HEK293T (cell line): ENCODE data around the gene GRM5.

Experiments
- CTCF ChIA-PET: fragments of 350-600 bp; formaldehyde crosslinking; extraction: SDS; loops from one replicate; lab custom pipeline; 2021; ENCODE audit warnings: antibody characterized with exemption, inconsistent platforms; lab: Yijun Ruan, JAX
- POLR2A ChIA-PET: fragments of 350-600 bp; formaldehyde crosslinking; extraction: SDS; loops from one replicate; lab custom pipeline; 2020; ENCODE audit warnings: antibody characterized with exemption, inconsistent platforms; lab: Yijun Ruan, JAX
- DNase-seq: peaks from one replicate; pipeline ENCODE4 v3.0.0; 2012; ENCODE audit warnings: mixed read lengths; ENCODE audit errors: extremely low spot score
- ARNT ChIP-seq: fragments of 450-650 bp; IDR thresholded peaks from 2 replicates; pipeline ENCODE4 v1.6.1; 2017; ENCODE audit warnings: mild to moderate bottlenecking
- BHLHE40 ChIP-seq: fragments of 450-650 bp; IDR thresholded peaks from 2 replicates; pipeline ENCODE4 v1.6.1; 2016; ENCODE audit warnings: mild to moderate bottlenecking, moderate library complexity, borderline replicate concordance
- CTBP1 ChIP-seq: fragments of 450-650 bp; IDR thresholded peaks from 2 replicates; pipeline ENCODE4 v1.6.1; 2016; ENCODE audit warnings: borderline replicate concordance
- ELF4 ChIP-seq: fragments of 450-650 bp; IDR thresholded peaks from 2 replicates; pipeline ENCODE4 v1.6.1; 2017; ENCODE audit warnings: antibody characterized with exemption
- FOXA1 ChIP-seq: fragments of 450-650 bp; IDR thresholded peaks from 2 replicates; pipeline ENCODE4 v1.6.1; 2016; ENCODE audit warnings: mild to moderate bottlenecking
- FOXK2 ChIP-seq: fragments of 450-650 bp; IDR thresholded peaks from 2 replicates; pipeline ENCODE4 v1.6.1; 2016; ENCODE audit warnings: mild to moderate bottlenecking
- FOXM1 ChIP-seq: fragments of 450-650 bp; IDR thresholded peaks from 2 replicates; pipeline ENCODE4 v1.6.1; 2017; ENCODE audit warnings: mild to moderate bottlenecking, borderline replicate concordance
- HDGF ChIP-seq: fragments of 450-650 bp; IDR thresholded peaks from 2 replicates; pipeline ENCODE4 v1.6.1; 2017; ENCODE audit warnings: antibody characterized with exemption, borderline replicate concordance
- L3MBTL2 ChIP-seq: fragments of 450-650 bp; conservative IDR thresholded peaks from 2 replicates; pipeline ENCODE4 v1.6.1; 2016; ENCODE audit warnings: mild to moderate bottlenecking
- LEF1 ChIP-seq: fragments of 450-650 bp; IDR thresholded peaks from 2 replicates; pipeline ENCODE4 v1.6.1; 2017; ENCODE audit warnings: mild to moderate bottlenecking, borderline replicate concordance
- SP1 ChIP-seq: fragments of 450-650 bp; IDR thresholded peaks from 2 replicates; pipeline ENCODE4 v1.6.1; 2017
- SUZ12 ChIP-seq: fragments of 450-650 bp; IDR thresholded peaks from 2 replicates; pipeline ENCODE4 v1.6.1; 2016; ENCODE audit warnings: mild to moderate bottlenecking
- TARDBP ChIP-seq: fragments of 450-650 bp; IDR thresholded peaks from 2 replicates; pipeline ENCODE4 v1.6.1; 2016
- ZNF384 ChIP-seq: fragments of 450-650 bp; IDR thresholded peaks from 2 replicates; pipeline ENCODE4 v1.6.1; 2016
- TF ChIP-seq, protein P1 (sequence below): fragments of 450-650 bp; IDR thresholded peaks from 2 replicates; pipeline ENCODE4 v1.6.1; 2016

GRM5 gene

DNA sequence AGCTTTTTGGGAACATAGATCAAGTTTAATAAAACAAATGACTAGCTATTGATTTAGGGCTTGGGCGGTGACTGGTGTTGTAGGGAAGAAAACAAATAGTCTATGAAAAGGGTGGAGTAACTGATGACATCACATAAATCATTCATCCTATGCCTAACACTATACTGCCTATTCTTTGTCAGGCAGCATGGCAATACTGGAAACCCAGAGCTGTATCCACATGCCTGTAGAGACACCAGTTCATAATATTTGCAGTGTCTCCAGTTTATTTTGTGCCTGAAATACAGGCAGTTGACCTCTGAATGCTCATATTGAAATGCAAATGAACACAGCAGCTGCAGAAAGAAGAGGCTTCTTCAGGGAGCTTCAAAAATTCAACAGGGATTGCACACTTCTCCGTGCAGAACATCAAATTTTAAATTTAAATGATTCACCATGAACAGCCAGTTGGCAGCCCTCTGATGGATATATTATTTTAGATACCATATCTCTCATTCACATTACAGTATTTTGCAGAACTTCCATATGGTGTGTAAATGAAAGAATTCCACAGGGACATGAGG lies 445.1 kb downstream of the GRM5 start:
- TF ChIP-seq ARNT (no peak), TARDBP (no peak)
- no peak for DNase-seq
- POLR2A ChIA-PET = no interaction called here
- CTCF ChIA-PET = no interaction called here

DNA sequence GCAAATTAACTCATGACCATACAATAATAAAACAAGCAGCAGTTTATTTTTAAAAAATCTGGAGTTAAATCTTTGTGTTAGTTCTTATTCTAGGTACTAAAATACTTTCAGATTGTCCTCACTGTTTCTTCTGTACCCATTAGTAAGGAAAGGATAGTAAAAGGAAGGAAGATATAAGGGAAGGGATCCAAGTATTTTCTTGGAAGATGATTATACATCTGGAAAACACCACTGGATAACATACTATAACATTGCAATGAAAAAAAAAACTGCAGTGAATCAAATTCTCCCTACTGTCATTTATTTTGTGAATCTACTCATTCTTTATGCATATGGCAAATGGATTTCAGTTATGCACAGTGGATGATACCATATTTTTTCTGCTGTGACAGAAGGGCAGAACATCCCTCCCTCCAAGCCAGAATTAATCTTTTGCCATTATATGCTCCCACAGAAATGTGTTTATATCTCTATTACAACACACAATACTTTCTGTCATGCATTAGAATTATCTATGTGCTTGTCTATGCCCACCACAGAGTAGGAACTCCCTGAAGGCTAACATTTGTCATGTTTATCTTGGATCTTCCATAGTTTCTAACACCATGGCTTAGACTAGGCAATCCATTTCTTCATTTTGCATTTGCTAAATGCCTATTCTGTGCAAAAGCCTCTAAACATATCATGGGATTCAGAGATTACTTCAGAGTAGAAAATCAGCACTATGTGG lies 446.0 kb downstream of the GRM5 start:
- CTCF ChIA-PET = no interaction called here
- no peak for DNase-seq
- TF ChIP-seq BHLHE40 (no peak), L3MBTL2 (no peak), FOXA1 (no peak), SP1 (no peak), HDGF (no peak)

DNA sequence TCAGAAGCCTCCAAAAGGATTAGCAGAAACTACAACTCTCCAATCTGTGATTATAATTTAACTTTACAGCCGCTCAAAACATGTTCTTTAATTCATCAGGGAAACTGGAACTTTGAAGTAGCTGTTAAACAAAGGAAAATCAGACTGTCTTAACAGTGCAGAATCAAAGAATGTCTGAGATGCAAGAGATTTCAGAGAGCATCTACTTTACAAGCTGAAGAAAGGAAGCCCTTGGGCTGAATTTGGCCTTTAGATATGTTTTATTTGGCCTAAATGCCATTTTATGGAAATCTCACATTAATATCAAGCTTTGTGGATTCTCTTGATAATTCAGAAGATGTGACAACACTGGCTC lies 446.7 kb downstream of the GRM5 start:
- ChIA-PET POLR2A (no interaction called here), CTCF (no interaction called here)
- no peak for DNase-seq
- TF ChIP-seq CTBP1 = no peak
- no peak for TF ChIP-seq SUZ12
- TF ChIP-seq BHLHE40 = no peak
- no peak for TF ChIP-seq FOXM1
- TF ChIP-seq, protein P1, sequence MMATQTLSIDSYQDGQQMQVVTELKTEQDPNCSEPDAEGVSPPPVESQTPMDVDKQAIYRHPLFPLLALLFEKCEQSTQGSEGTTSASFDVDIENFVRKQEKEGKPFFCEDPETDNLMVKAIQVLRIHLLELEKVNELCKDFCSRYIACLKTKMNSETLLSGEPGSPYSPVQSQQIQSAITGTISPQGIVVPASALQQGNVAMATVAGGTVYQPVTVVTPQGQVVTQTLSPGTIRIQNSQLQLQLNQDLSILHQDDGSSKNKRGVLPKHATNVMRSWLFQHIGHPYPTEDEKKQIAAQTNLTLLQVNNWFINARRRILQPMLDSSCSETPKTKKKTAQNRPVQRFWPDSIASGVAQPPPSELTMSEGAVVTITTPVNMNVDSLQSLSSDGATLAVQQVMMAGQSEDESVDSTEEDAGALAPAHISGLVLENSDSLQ = no peak
- TF ChIP-seq ARNT = no peak
- TF ChIP-seq FOXA1 = no peak

More for the DNA sequence above, 446.0 kb downstream of the GRM5 start:
- POLR2A ChIA-PET = no interaction called here

DNA sequence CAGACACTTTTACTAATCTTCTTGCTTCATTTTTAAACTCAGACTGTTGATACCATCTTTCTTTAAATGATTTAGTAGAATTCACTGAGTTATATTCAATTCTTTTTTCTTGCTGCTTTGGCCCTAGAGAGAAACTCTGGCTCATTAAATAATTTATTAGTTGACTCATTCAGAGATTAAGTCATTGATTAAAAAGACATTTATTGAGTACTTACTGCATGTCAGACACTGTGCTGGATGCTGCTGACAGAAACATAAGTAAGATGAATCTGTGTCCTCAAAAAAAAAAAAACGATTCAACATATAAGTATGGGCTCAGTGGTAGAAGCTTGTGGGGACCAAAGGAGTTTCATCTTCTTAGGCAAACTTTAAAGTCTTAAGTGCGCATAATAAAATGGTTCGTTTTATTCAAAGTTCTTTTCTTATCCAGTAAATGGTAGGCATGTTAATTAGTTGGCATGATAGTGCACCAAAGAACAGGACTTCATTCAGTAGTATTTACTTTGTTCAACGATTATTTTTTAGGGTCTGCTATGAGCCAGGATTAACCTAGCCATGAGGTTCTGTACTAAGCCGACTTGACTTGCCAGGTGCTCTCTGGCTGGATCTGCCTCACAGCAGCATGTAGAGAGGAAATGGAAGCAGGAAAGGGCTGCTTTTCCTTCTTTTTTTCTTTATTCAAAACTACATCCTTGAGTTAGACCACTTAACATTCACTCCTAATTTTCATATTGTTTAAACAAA lies 447.3 kb downstream of the GRM5 start:
- no peak for TF ChIP-seq SUZ12
- no peak for DNase-seq
- ChIA-PET POLR2A (no interaction called here), CTCF (no interaction called here)

- CTCF ChIA-PET = no interaction called here
- DNase-seq = no peak
- TF ChIP-seq FOXK2 (no peak), TARDBP (no peak), BHLHE40 (no peak), ARNT (no peak)
- POLR2A ChIA-PET = no interaction called here
Observed at GRCh38 chr11:88617226-88617625, 448.6 kb downstream of the GRM5 start.

DNA sequence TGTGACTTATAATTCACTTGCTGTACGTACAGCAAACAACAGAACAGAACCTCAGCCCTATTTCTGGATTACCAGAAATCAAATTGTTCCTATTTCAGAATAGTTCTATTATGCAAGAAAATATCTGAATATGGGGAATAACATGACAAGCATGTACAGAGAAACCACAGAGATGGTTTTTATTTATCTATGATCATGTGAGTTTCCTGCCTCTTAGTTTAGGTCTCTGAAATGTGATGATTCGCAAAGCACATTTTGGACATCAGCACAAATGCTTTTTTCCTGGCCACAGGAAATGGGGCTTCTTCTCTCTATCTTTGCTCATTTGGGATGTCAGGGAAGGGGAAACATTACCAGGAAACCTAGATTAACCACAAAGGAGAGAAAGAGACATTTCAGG lies 461.5 kb downstream of the GRM5 start:
- DNase-seq = no peak
- ChIA-PET POLR2A (no interaction called here), CTCF (no interaction called here)
- TF ChIP-seq, protein P1 = no peak
- TF ChIP-seq FOXA1 = no peak
- TF ChIP-seq ARNT = no peak
- TF ChIP-seq BHLHE40 = no peak
- TF ChIP-seq FOXK2 = no peak
- no peak for TF ChIP-seq HDGF

GRCh38 chr11:88603091-88603867 lies 462.5 kb downstream of the GRM5 start:
- CTCF ChIA-PET = interaction anchor here (0.6 kb wide), 1 partner anchor 12 kb away, joined by 4 read pairs; no protein-coding TSS in a partner anchor
- POLR2A ChIA-PET = no interaction called here
- TF ChIP-seq L3MBTL2 = no peak
- TF ChIP-seq FOXM1 = no peak
- TF ChIP-seq ELF4 = no peak
- no peak for TF ChIP-seq FOXA1
- no peak for TF ChIP-seq TARDBP
- TF ChIP-seq FOXK2 = no peak
- TF ChIP-seq CTBP1 = no peak
- no peak for TF ChIP-seq ARNT
- no peak for TF ChIP-seq BHLHE40
- TF ChIP-seq ZNF384 = no peak
- no peak for TF ChIP-seq HDGF
- TF ChIP-seq, protein P1 = no peak
- TF ChIP-seq LEF1 = no peak
- DNase-seq = no peak
